HG02852 (cell line): ENCODE measurements around the gene ITGB2.

Experiments used
- ATAC-seq: cut with Tn5 transposase; IDR thresholded peaks from one replicate; pipeline ENCODE4 v1.9.1; 2021; ENCODE audit warnings: mild to moderate bottlenecking, moderate library complexity; ENCODE audit not compliant: unreplicated experiment

The ITGB2 gene

DNA sequence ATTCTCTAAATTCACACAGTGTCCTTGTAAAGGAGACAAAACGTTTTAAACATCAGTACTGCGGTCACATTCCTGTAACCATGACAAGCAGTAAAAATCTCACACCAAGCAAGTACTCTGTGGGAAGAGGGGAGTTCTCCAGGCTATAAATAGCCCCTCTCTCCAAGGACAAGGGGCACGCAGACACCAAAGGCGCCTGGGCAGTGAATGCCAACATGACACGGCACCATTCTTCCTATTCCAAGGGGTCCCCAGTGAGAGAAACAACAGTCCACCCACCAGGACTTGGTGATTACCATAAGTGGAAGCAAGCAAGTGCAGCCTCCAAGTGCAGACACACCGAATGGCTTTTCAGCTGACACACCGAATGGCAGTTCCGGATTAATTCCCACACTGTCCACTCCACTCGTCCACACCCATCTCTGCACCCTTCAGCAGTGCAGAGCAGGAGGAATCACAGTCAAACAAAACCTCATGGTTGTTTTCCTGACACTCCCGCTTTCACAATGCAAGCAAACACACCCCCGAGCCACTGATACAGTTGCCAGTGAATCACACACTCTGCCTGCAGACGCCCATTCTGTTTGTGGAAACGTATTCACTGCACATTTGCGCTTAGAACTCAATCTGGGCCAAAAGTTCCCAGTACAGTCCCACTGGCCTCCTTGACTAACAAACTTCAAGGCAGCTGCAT, 49.0 kb downstream of the ITGB2 start:
- no peak for ATAC-seq

DNA sequence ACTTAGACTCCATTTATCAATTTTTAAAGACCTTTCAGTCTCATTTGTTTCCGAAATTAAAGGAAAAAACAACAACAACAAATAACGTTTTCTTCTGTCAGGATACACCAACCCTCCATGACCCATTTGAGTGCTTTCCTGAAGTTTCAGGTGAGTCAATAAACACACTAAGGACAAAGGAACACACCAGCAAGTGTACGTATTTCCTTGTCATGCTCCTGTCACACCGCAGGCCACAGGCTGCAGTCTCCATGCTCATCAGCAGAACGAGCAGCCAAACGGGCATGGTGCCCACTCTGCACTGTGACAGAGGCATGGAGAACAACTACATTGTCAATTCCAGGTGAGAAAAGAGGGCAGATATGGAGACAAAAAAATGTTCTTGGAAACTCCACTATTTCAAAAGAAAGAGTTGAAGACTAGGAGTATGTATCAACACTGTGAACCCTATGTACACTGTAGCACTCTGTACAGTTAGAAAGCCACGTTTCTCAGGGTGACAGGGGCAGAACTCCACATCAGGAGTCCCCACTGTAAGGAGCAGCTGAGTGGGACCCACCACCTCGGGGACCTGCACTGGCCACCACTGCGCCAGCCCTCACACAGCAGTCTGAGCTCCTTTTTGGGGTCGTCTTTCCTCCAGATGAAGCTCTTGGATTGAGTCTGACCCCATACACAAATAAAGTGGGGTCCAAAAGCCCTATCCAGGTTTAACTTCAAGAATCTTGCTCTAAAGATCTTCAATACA, 49.8 kb downstream of the ITGB2 start:
- ATAC-seq, result no peak

DNA sequence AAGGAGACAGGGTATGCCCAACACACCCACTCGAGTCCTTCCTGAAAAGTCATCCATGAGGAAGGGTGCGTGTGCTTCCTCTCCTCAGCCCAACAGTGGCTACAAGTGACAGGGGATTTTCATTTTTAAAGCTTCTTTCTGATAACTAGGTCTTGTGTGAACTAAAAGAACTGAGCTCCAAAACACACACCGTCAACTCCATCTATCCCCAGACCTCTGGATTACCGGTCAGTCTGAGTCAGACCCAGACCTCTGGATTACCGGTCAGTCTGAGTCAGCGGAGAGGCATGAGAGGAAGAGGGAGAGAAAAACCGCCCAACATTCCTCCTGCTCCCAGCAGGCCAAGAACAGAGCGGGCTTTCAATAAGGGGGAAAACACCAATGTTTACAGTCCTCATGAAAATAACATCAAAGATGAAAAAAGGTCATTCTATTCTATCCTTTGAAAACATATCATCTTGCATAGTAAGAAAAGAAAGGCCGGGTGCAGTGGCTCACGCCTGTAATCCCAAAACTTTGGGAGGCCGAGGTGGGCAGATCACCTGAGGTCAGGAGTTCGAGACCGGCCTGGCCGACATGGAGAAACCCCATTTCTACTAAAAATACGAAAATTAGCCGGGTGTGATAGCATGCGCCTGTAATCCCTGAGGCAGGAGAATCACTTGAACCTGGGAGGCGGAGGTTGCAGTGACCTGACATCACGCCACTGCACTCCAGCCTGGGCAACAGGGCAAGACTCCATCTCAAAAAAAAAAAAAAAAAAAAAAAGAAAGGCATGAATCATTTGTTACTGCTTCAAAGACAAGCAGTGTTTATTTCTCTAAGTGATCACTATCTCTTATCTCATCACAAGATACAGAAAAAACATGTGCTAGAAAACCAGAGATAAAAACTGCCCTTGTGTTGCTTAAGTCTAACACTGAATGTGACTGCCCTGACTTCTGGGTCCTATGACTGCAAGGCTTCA, 50.6 kb downstream of the ITGB2 start:
- ATAC-seq, result no peak

DNA sequence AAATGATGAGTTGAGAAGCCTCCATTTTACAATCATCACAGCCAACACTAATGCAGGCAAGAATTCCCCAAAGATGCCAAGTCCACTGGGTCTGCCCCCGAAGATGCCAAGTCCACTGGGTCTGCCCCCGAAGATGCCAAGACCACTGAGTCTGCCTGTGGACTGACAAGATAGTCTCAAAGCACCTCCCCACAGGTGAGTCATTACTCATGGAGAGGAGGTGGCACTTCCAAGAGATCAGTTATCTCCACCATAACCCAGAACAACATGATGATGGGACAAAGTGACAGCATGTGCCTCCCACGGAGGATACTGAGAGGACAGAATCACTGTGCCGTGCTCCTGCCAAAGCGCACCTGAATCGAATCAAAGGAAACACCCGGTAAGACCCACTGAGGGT, 52.0 kb downstream of the ITGB2 start:
- no peak for ATAC-seq

DNA sequence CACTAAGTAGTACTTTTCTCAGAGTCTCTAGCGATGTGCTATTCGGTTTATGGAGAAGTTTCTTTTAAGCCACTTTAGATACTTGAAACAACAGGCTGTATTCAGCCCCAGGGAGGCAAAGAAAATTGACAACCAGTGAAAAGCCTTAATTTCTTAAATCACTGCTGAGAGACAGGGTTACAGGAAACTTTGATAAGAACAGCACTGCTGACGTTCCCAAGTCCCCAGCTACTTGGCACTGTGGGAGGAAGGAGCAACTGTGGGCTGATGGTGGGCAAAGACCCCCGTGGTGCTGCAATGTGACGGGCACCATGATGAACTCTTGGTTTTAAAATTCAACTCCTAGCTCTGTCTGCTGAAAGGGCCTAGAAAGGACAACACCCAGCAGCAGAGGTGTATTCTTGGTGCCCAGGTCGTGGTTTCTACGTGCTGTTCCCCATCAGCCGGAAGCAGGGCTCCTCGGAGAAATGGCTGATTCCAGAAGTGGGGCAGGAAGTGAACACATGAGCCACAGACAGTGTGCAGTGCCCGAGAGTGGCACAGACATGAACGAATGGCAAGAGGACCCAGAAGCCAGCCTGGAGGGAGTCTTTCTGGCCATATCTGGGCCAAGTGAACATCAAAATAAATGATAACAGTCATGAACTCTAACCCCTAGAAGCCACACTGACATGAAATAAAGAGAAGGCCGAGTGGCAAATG, 52.5 kb downstream of the ITGB2 start:
- no peak for ATAC-seq

DNA sequence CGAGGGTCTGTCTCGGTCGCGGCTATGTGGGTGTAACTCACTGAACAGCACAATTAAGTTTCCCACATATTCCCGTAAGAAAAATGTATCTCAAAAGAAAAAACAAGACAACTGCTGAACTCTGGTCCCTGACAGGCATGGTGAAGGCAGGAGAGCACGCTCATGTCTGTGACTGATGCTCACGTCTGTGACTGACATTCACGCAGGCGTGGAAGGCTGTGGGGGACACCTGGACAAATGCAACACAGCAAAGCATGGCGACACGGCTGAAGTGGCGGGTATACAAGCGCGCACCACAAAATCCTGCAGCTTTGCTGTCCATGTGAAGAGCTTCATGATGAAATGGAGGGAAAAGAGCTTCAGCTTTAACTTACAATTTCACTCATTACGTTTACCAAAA, 53.2 kb downstream of the ITGB2 start:
- no peak for ATAC-seq

DNA sequence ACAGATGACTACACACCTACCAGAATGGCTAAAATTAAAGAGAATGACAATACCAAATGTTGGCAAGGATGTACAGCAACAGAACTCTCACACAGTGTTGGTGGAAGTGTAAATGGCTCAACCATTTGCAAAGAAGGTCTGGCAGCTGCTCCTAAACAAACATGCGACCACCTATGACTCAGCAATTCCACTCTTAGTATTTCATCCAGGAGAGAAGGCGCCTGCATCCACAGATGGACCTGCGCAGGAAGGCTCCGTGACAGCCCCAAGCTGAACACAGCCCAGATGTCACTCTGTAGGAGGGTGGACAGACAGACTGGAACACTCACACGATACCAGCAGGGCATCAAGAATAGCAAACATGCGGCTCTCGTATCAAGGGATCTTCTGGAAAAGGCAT, 53.9 kb downstream of the ITGB2 start:
- no peak for ATAC-seq

DNA sequence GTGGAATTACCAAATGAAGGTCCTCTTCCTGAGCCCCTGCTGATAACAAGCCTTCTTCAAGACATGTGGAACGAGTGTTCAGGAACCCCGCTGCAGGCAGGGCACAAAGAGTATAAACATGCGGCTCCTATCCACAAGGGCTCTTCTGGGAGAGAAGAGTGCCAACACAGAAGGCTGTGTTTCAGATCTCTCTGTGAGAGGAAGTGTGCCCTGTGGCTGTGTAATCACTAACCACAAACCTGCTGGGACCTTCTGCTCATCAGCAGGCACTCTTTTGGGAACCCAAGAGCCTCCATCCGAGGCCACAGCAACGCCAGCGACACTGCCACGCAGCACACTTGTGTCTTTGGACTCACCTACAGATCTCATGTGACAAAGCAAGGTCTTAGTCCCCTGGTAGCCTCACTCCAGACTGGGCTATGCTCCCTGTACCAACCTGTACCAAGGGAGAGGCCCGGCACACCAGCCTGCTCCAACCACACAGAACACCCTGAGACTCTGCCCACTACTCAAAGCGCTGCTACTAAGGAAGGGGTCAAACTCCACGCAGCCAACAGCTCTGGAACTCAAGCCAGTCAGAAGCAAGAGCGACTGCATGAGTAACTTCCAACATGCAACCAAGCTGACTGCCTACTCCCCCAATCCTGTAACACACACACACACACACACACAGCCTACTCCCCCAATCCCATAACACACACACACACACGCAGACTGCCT, 55.0 kb downstream of the ITGB2 start:
- no peak for ATAC-seq

DNA sequence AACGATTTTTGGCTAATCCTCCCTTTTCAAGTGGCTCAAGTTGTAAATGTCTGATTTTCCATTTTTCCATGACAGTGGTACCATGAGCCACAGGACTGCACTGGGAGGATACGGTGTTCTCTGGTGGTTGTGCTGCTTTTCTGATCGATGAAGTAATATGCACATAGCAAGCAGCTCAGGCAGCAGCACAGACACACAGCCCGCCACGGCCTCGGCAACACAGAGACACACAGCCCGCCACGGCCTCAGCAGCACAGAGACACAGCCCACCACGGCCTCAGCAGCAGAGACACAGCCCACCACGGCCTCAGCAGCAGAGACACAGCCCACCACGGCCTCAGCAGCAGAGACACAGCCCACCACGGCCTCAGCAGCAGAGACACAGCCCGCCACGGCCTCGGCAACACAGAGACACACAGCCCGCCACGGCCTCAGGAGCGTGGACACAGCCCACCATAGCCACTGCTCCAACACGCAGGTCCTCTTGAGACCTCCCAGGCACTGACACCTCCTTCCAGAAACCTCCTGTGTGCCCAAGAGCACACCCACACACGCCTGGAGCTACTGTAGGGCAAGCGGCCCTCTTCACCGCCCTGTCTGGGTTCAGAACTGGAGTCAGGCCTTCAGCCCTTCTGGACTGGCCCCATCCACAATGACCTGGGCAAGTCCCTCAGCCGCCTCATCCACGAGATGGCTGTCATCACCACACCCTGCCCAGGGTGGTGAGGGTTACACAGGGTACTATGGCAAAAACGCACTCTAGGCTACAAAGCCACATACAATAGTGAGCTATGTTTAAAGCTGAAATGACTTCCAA, 57.6 kb downstream of the ITGB2 start:
- no peak for ATAC-seq

DNA sequence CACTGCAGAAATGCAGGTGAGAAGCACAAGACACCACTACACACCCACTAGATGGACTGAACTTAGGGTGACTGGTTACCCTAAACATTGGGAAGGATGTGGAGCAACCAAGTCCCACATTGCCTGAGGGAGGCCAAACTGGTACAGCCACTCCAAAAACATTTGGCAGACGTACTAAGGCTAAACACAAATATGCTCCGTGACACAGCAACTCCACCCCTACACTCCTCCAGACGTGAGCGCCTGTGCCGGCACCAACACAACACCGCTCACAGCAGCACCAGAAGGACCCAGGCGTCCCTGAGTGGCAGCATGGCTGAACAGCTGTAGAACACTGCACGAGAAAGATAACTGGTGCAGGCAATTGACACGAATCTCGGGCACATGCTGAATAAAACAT, 61.9 kb downstream of the ITGB2 start:
- ATAC-seq, result no peak

DNA sequence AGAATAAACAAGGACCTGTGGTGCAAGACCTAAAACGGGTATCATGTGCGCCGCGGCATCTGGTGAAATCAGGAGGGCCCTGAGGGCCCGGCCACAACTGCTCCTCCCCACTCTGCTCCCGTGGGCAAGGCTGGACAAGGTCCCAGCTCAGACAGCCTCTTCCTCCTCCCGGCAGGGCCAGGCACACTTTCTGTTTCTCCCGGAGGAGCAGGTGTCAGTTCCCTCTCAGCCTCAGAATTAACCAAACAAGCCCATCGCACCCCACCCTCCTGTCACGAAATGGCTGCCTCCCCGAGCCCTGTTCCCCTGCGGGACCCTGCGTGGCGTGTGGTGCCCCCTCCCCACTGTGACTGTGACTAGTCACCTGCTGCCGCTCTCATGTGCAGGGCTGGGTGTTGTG, 62.4 kb downstream of the ITGB2 start:
- ATAC-seq, result no peak

DNA sequence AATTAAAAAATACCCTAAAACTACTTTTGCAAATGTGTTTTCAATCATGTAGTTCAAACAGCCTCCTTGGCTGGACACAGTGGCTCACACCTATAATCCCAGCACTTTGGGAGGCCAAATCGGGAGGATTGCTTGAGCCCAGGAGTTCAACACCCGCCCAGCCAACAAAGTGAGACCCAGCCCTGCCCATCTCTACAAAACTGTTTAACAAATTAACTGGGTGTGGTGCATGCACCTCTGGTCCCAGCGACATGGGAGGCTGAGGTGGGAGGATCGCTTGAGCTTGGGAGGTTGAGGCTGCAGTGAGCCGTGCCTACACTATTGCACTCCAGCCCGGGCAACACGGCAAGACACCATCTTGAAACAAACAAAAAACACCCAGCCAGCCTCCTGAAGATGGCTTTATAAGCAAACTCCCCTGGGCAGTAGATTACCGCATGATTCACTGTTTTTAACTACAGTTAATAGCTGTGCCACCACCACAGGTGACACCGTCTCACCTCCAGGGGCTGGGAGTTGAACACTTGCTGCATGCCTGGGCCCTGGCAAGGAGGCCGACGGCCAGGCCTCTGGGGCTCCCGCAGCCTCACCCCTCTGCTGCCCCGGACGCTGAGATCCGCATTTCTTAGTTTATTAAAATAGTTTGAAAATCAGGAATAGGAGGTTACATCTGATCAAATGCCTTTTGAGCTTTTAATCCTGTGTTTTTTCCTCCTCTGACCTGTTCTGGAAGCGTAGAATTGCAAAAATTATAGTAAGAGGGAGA, 63.4 kb downstream of the ITGB2 start:
- no peak for ATAC-seq

DNA sequence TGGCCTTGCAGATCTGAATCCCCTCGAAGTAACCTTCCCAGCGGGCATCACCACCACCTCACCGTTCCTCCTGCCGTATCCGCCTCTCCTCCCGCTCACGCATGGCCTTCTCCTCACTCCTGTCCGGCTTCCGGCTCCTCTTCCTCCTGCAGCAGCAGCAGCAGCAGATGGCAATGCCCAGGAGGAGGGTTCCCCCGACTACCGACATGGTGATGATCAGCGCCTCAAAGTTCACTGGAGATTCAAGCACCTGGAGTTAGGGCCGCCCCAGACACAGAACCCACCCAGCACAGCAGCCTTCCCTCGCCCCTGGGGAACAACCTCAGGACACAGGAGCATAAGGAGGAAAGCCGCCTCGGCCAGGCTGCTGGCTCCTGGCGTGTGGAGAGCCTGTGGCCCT, 64.6 kb downstream of the ITGB2 start:
- ATAC-seq, result no peak

DNA sequence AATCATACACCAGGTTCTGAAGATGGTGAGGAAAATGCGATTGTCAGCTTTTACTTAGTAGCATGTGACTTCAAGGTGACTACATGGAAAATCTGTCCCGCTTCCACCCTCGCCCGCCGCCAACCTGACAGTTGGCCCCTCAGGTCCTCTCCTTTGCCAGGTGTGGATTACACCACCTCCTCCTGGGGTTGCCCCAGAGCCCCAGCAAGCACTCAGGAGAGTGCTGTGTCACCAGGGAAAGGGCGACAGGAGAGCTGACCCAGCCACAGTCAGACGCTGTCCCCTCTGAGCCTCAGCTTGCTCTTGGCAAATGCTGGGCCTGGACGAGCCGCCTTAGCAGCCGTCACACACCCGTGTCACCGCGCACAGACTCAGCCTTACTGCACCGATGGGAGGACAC, 65.1 kb downstream of the ITGB2 start:
- ATAC-seq, result no peak

DNA sequence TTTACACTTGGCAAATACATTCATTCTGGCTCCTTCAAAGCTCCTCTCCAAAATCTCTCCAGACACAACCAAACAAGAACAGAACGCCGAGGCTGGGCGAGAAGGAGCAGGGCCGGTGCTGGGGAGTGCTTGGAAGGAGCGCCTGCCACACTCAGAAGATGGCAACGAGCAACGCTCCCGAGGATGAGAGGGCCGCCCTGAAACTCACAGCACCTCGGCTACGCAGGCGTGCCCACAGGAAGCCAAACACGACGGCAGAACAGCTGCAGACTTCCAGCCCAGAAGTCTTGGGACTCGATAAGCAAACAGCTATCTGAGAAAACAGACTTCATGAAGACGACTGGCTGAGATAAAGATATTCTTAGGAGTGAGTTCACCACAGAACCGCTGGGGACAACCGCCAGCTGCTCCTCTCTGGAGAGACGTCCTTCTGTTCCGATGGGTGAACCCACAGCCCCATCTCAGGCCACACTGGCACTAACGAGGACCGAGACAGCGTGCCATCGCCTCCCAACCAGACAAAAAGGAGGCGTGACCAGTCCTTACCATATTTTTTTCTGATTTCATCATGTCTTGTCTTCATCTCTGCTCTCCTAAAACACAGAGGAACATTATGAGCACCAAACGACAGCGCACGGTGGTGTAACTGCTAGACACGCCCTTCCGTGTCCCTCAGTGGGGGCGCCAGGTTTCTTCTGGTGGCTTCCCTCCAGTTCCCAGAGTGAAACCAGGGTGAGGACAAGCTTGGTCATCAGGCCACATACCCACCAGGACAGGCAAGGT, 65.8 kb downstream of the ITGB2 start:
- no peak for ATAC-seq

DNA sequence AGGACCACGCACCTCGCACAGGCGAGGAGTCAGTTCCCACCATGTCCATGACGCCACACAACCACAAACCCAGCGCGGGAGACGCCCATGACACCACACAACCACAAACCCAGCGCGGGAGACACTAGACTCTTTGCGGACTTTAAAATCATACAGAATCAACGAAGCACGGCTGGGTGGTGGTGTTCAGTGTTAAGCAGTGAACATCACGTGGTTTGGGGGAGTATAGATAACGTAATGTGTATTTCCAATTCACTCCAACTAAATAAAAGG, 66.4 kb downstream of the ITGB2 start:
- no peak for ATAC-seq

DNA sequence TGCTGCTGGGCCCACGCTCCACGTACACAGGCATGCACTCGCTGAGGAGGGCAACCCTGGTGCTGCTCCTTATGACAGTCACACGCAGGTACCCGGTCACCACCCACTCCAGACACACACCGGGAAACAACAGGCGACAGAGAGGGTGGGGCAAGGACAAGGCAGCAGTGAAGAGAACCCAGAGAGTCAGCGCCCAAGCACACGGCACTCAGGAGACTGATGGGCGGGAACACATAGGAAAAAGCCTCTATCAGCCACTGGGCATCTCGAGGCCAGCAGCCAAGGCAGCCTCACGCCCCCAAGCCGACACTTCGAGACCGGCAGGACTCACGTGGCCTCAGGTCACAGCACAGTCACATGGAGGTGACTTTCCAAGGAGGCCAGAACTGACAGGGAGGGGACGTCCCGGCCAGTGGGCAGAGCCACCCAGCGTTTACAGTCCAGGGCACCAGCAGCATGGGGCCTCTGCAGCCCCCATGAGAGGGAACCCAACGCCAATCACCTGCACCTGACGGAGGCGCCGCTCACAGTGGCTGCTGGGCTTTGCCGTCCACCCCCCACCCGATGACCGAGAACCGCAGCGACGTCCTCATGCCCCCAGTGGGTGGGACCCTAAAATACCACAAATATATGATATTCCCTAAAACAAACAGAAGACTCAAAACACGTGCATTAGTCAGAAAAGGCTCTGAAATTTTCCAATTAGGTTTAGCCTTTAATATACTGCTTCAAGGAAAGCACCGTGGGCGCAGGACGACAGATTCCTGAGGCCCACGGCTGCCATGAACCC, 66.9 kb downstream of the ITGB2 start:
- ATAC-seq, result no peak
